ENCODE results near the gene UBR4. TPM values are rescaled to one million over a fixed set of nuclear protein-coding genes. Genes with fewer than 3 reads are reported as not detected.

The UBR4 gene
- total RNA-seq, 1 experiment from 2014 or later = 131 TPM

DNA sequence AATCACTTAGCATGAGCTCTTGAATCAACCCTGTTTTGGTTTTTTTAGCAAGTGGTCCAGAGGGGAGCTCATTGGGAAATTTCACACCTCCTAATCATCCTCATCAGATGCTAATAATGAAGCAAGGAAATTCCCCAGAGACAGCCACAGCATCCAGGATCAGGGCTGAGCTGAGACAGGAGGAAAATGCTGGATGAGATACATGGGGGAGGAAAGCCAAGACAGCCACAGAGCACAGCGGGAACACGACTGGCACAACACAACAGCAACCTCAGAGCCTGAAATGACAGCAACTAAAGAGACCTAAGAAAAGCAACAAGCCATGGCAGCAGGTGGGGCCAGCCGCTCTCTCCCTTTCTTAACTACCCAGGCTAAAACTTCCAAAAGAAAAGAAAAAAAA lies 70.4 kb downstream of the UBR4 start:
- H3T11ph ChIP-seq (ENCODE audit: low read length) = no peak overlapping the region
- no peaks in the 10 kb centered on the region for H3K79me2 ChIP-seq (ENCODE audit: insufficient read depth, low read length)
- Mint-ChIP-seq H3K4me3 (no peak overlapping the region), H3K9me3 (peaks cover 5 to 6% of the 10 kb centered on the region in 2 experiments; a peak in 3 of 5 replicates), H3K4me1 (peaks cover 15% of the 10 kb centered on the region in 2 experiments), H3K27me3 (ENCODE audit: low read depth) (no peaks in the 10 kb centered on the region; the same call in 1 of the 2 replicates), H3K27ac (peak overlapping the region in 2 of 3 experiments; percentile 91 to 94; a peak in 4 of 7 replicates), H3K36me3 (ENCODE audit: insufficient read depth in 1 of 3, low read depth in 3 of 3) (peaks cover 78 to 98% (median 97%) of the 10 kb centered on the region in 3 experiments)
- H3K23ac ChIP-seq (ENCODE audit: insufficient read length, low read depth, low read length) = no peak overlapping the region
- no peak overlapping the region for H2BK5ac ChIP-seq (ENCODE audit: insufficient read length, low read length)
- H3K18ac ChIP-seq (ENCODE audit: insufficient read length, low read depth, low read length) = no peak overlapping the region
- no peak overlapping the region for H2AFZ ChIP-seq (ENCODE audit: low read length)
- H3K4ac ChIP-seq (ENCODE audit: low read depth, low read length) = no peak overlapping the region
- no peak overlapping the region for H4K91ac ChIP-seq (ENCODE audit: insufficient read length, low read depth, low read length)
- no peaks in the 10 kb centered on the region for H3K27me3 ChIP-seq (ENCODE audit: insufficient read depth, low read length)
- no peak overlapping the region for H4K5ac ChIP-seq (ENCODE audit: insufficient read length, low read depth, low read length)
- H4K8ac ChIP-seq (replicated peaks; ENCODE audit: insufficient read length, low read depth, low read length) = no peak overlapping the region
- H3K27ac ChIP-seq (ENCODE audit: insufficient read length, low read depth, low read length) = no peak overlapping the region
- no peak overlapping the region for H2BK12ac ChIP-seq (ENCODE audit: insufficient read length, low read depth, low read length)
- no peak overlapping the region for H3K56ac ChIP-seq (ENCODE audit: insufficient read length, low read depth, low read length)
- H3K14ac ChIP-seq (ENCODE audit: insufficient read depth, low read length) = no peak overlapping the region
- H2AK5ac ChIP-seq (ENCODE audit: insufficient read length, low read length) = no peak overlapping the region
- no peaks in the 10 kb centered on the region for H3K9me3 ChIP-seq (ENCODE audit: control insufficient read depth, low read depth, low read length)
- no peaks in the 10 kb centered on the region for H3K79me1 ChIP-seq (ENCODE audit: insufficient read depth, low read depth, low read length, poor library complexity, severe bottlenecking)
- H3K9ac ChIP-seq (ENCODE audit: extremely low read depth, insufficient read length, low read length) = no peak overlapping the region
- H2BK120ac ChIP-seq (ENCODE audit: low read depth, low read length, poor library complexity, severe bottlenecking) = no peak overlapping the region
- TF ChIP-seq, protein P1, sequence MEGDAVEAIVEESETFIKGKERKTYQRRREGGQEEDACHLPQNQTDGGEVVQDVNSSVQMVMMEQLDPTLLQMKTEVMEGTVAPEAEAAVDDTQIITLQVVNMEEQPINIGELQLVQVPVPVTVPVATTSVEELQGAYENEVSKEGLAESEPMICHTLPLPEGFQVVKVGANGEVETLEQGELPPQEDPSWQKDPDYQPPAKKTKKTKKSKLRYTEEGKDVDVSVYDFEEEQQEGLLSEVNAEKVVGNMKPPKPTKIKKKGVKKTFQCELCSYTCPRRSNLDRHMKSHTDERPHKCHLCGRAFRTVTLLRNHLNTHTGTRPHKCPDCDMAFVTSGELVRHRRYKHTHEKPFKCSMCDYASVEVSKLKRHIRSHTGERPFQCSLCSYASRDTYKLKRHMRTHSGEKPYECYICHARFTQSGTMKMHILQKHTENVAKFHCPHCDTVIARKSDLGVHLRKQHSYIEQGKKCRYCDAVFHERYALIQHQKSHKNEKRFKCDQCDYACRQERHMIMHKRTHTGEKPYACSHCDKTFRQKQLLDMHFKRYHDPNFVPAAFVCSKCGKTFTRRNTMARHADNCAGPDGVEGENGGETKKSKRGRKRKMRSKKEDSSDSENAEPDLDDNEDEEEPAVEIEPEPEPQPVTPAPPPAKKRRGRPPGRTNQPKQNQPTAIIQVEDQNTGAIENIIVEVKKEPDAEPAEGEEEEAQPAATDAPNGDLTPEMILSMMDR (conservative IDR thresholded peaks at IDR 0.05) = no peak
- H3K4me1 ChIP-seq (ENCODE audit: insufficient read depth, low read length) = no peaks in the 10 kb centered on the region
- DNase-seq = no peak
- no peak overlapping the region for H2BK15ac ChIP-seq (ENCODE audit: low read depth, low read length)
- no peak overlapping the region for H3K4me2 ChIP-seq (ENCODE audit: insufficient read depth, insufficient read length, low read length)
- no CpG with 5 or more reads among the region's 3 CpGs for WGBS (ENCODE audit: extremely low coverage, insufficient read length, low lambda C conversion rate)
- H2BK20ac ChIP-seq (ENCODE audit: low read depth, low read length, poor library complexity, severe bottlenecking) = no peak overlapping the region
- H4K20me1 ChIP-seq (ENCODE audit: control insufficient read depth, insufficient read depth, insufficient read length) = no peaks in the 10 kb centered on the region
- no peaks in the 10 kb centered on the region for H3K23me2 ChIP-seq (ENCODE audit: insufficient read length, low read depth, low read length, poor library complexity, severe bottlenecking)
